Measurements from ENCODE around the gene MAMDC2. TPM values are rescaled to one million over a fixed set of nuclear protein-coding genes. Genes with fewer than 3 reads are reported as not detected.
"Not testable (repeated sequence)": the region's sequence is repeated elsewhere in the genome, so short reads cannot be mapped to it uniquely, and the experiment has no call there.

Gene MAMDC2
- total RNA-seq, 1 donor = 0.45 TPM

- TF ChIP-seq CTCF (IDR thresholded peaks at IDR 0.05; ENCODE audit: insufficient read depth, low read length) = no peak
- no peak overlapping the region for H3K4me3 ChIP-seq (ENCODE audit: low read depth, low read length)
- DNase-seq (ENCODE audit: low read depth) = no peak
Observed at GRCh38 chr9:70232476-70232875, 188.8 kb downstream of the MAMDC2 start.

GRCh38 chr9:70234208-70234607 is 190.6 kb downstream of the MAMDC2 start:
- not testable (repeated sequence) for H3K4me3 ChIP-seq (ENCODE audit: low read depth, low read length); DNase-seq (ENCODE audit: low read depth)

GRCh38 chr9:70245952-70246351 is 202.3 kb downstream of the MAMDC2 start:
- H3K4me3 ChIP-seq (ENCODE audit: low read depth, low read length); DNase-seq (ENCODE audit: low read depth): not testable (repeated sequence)

- H3K4me3 ChIP-seq (ENCODE audit: low read depth, low read length) = no peak overlapping the region
- TF ChIP-seq CTCF (IDR thresholded peaks at IDR 0.05; ENCODE audit: insufficient read depth, low read length) = no peak
- DNase-seq (ENCODE audit: low read depth) = no peak
Observed at GRCh38 chr9:70250221-70250620, 206.6 kb downstream of the MAMDC2 start.

GRCh38 chr9:70255486-70255885 is 211.8 kb downstream of the MAMDC2 start:
- no peak for TF ChIP-seq CTCF (IDR thresholded peaks at IDR 0.05; ENCODE audit: insufficient read depth, low read length)
- H3K4me3 ChIP-seq (ENCODE audit: low read depth, low read length) = no peak overlapping the region
- peak; percentile 19 for DNase-seq (ENCODE audit: low read depth)

- TF ChIP-seq CTCF (IDR thresholded peaks at IDR 0.05; ENCODE audit: insufficient read depth, low read length) = no peak
- H3K4me3 ChIP-seq (ENCODE audit: low read depth, low read length) = peak overlapping the region; percentile 44
- peak; percentile 66 for DNase-seq (ENCODE audit: low read depth)
Observed at GRCh38 chr9:70256123-70256551, 212.5 kb downstream of the MAMDC2 start.

- no peak for DNase-seq (ENCODE audit: low read depth)
- no peak for TF ChIP-seq CTCF (IDR thresholded peaks at IDR 0.05; ENCODE audit: insufficient read depth, low read length)
- peak overlapping the region; percentile 91 for H3K4me3 ChIP-seq (ENCODE audit: low read depth, low read length)
Observed at GRCh38 chr9:70257502-70257901, 213.9 kb downstream of the MAMDC2 start.

GRCh38 chr9:70257991-70258691 is 214.5 kb downstream of the MAMDC2 start:
- peak overlapping the region; percentile 91 for H3K4me3 ChIP-seq (ENCODE audit: low read depth, low read length)
- DNase-seq (ENCODE audit: low read depth) = peak; percentile 61
- no peak for TF ChIP-seq CTCF (IDR thresholded peaks at IDR 0.05; ENCODE audit: insufficient read depth, low read length)

All from fibroblast of the aortic adventitia (primary cell).